Measurements from ENCODE around the gene RTP1.
A peak's percentile ranks its signal among the peaks of the same experiment; 100 is the strongest.

Gene RTP1, protein sequence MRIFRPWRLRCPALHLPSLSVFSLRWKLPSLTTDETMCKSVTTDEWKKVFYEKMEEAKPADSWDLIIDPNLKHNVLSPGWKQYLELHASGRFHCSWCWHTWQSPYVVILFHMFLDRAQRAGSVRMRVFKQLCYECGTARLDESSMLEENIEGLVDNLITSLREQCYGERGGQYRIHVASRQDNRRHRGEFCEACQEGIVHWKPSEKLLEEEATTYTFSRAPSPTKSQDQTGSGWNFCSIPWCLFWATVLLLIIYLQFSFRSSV

GRCh38 chr3:187197335-187197649 lies at the start of gene RTP1:
Gene RTP1, plus strand, starts transcription at chr3:187197486. Its CDS starts 30 bp downstream, at chr3:187197516.
- H3K4me3 ChIP-seq (ENCODE audit: low read depth, low read length): no peak within 1 kb of the TSS
- no peak for TF ChIP-seq CTCF (IDR thresholded peaks at IDR 0.05; ENCODE audit: borderline replicate concordance, insufficient read depth, low read depth, low read length)

- no peak overlapping the region for H3K4me3 ChIP-seq (ENCODE audit: low read depth, low read length)
- TF ChIP-seq CTCF (IDR thresholded peaks at IDR 0.05; ENCODE audit: borderline replicate concordance, insufficient read depth, low read depth, low read length): no peak
These were observed 47.1 kb upstream of the RTP1 start for GRCh38 chr3:187150186-187150585.

- peak; percentile 65 for TF ChIP-seq CTCF (IDR thresholded peaks at IDR 0.05; ENCODE audit: borderline replicate concordance, insufficient read depth, low read depth, low read length)
- no peak overlapping the region for H3K4me3 ChIP-seq (ENCODE audit: low read depth, low read length)
These were observed 46.7 kb upstream of the RTP1 start for GRCh38 chr3:187150599-187150998.

- TF ChIP-seq CTCF (IDR thresholded peaks at IDR 0.05; ENCODE audit: borderline replicate concordance, insufficient read depth, low read depth, low read length): no peak
These were observed 35.7 kb upstream of the RTP1 start for GRCh38 chr3:187161556-187161955.

DNA sequence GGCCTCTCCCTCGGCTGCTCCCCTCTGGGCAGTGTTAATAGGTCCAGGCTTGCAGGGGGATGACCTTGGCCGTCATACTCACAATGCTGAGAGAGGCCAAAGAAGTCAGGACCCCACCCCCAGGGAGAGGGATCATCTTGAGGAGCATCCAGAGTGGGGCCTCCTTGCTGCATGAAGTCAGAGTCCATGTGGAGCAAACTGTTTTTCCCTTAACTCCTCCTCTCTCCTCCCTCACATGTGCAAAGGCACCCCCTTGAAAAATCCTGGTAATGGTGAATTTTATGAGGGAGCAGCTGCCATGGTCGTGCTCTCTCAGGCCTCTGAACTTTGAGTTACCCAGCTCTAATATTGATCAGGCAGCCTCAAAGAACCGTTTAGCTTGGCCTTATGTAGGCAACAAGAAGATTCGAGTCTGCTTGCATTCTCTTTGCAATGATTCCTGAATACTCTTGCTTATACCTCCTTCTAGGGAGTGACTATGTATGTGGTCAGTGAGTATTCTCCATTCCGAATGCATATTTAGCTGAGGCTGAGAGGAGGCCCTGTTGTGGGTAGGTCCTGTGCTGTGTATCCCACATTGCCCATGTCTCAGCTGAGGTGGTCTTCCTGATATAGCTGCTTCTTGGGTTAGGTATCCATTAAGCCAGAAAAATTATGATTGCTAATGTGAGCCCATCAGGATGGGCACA lies 34.9 kb upstream of the RTP1 start:
- TF ChIP-seq CTCF (IDR thresholded peaks at IDR 0.05; ENCODE audit: borderline replicate concordance, insufficient read depth, low read depth, low read length): no peak
- no peak overlapping the region for H3K4me3 ChIP-seq (ENCODE audit: low read depth, low read length)

More at GRCh38 chr3:187161556-187161955, 35.7 kb upstream of the RTP1 start:
- H3K4me3 ChIP-seq (ENCODE audit: low read depth, low read length): no peak overlapping the region

DNA sequence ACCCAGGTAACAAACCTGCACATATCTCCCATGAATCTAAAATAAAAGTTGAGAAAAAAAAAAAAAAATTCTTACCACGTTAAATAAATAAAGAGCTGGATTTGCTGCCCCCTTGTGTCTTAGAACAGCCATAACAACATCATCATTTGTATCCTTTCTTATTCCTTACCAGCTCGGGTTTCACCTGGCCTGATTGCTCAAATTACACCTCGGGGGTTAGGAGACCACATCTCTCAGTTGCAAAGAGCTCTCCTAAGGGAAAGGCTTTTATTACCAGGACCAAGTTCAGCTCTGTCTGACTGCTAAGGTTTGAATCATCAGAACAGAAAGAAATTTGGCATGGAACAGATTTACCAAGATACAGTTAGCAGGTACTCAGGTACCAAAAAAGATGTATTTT lies 32.1 kb upstream of the RTP1 start:
- peak; percentile 31; the same call in 1 of the 2 replicates for TF ChIP-seq CTCF (IDR thresholded peaks at IDR 0.05; ENCODE audit: borderline replicate concordance, insufficient read depth, low read depth, low read length)
- no peak overlapping the region for H3K4me3 ChIP-seq (ENCODE audit: low read depth, low read length)

- H3K4me3 ChIP-seq (ENCODE audit: low read depth, low read length): no peak overlapping the region
- no peak for TF ChIP-seq CTCF (IDR thresholded peaks at IDR 0.05; ENCODE audit: borderline replicate concordance, insufficient read depth, low read depth, low read length)
These were observed 30.5 kb upstream of the RTP1 start for GRCh38 chr3:187166750-187167149.

All from GM12875 (cell line).